Smooth muscle cell (in vitro differentiated cells): ENCODE data around the gene LRRC1. TPM values are rescaled to one million over a fixed set of nuclear protein-coding genes. Genes with fewer than 3 reads are reported as not detected.

Source experiments
- DNase-seq: peaks from one replicate; lab custom pipeline; 2025; ENCODE audit not compliant: unreplicated experiment; lab: John Stamatoyannopoulos, UW
- H2AFZ ChIP-seq: fragments of 200-600 bp; sonication (generic); 2 replicates; pipeline ENCODE4 v1.6.0; 2016; ENCODE audit warnings: antibody characterized with exemption, low read depth, mild to moderate bottlenecking
- H3F3A ChIP-seq: fragments of 200-600 bp; sonication (generic); 2 replicates; pipeline ENCODE4 v1.6.0; 2017; ENCODE audit warnings: antibody characterized with exemption, low read depth
- H3K27ac ChIP-seq: fragments of 200-600 bp; sonication (generic); 2 replicates; pipeline ENCODE4 v1.5.1; 2016; ENCODE audit warnings: low read depth, mild to moderate bottlenecking
- H3K27me3 ChIP-seq: fragments of 200-600 bp; sonication (generic); 2 replicates; pipeline ENCODE4 v1.6.1; 2016; ENCODE audit warnings: low read depth, mild to moderate bottlenecking
- H3K36me3 ChIP-seq: fragments of 200-600 bp; sonication (generic); 2 replicates; pipeline ENCODE4 v1.5.1; 2016; ENCODE audit warnings: low read depth
- H3K4me1 ChIP-seq: fragments of 200-600 bp; sonication (generic); 2 replicates; pipeline ENCODE4 v1.5.1; 2016; ENCODE audit warnings: low read depth
- H3K4me2 ChIP-seq: fragments of 200-600 bp; sonication (generic); 2 replicates; pipeline ENCODE4 v1.6.0; 2016; ENCODE audit warnings: mild to moderate bottlenecking
- H3K4me3 ChIP-seq: fragments of 200-600 bp; sonication (generic); 2 replicates; pipeline ENCODE4 v1.5.1; 2016; ENCODE audit warnings: mild to moderate bottlenecking
- H3K79me2 ChIP-seq: fragments of 200-600 bp; sonication (generic); 2 replicates; pipeline ENCODE4 v1.6.0; 2016; ENCODE audit warnings: low read depth, mild to moderate bottlenecking
- H3K9ac ChIP-seq: fragments of 200-600 bp; sonication (generic); 2 replicates; pipeline ENCODE4 v1.6.0; 2016; ENCODE audit warnings: low read depth
- H3K9me3 ChIP-seq: fragments of 200-600 bp; sonication (generic); replicated peaks from 2 replicates; pipeline ENCODE4 v1.5.1; 2016; ENCODE audit warnings: low read depth
- H4K20me1 ChIP-seq: fragments of 200-600 bp; sonication (generic); 2 replicates; pipeline ENCODE4 v1.6.0; 2016; ENCODE audit warnings: low read depth
- WGBS: methylation state at CpG from one replicate; pipeline ENCODE4 v1.1.7; 2016; ENCODE audit warnings: low lambda C conversion rate; 5-methylcytosine and 5-hydroxymethylcytosine counted together
- polyA plus RNA-seq: library from polyadenylated mRNA; unstranded; fragments of >200 nt; fragmentation: Nextera tagmentation; extraction: Ambion mirVana; gene quantifications from 2 replicates; pipeline ENCODE4 v1.2.1, GENCODE V29; 2016
- total RNA-seq: library from RNA; depleted of rRNA; stranded (reverse); fragments of >200 nt; gene quantifications from 2 replicates; pipeline ENCODE4 v1.2.3, GENCODE V29; 2014
- TF ChIP-seq, protein P1 (sequence below): fragments of 200-600 bp; sonication (generic); IDR thresholded peaks from 2 replicates; pipeline ENCODE4 v1.5.1; 2017; ENCODE audit warnings: borderline replicate concordance, mild to moderate bottlenecking, antibody characterized with exemption; ENCODE audit not compliant: insufficient read depth, poor library complexity, severe bottlenecking

LRRC1 gene
- total and polyA plus RNA-seq, 2 experiments from 2014 or later, result 11.8 to 19.9 TPM

DNA sequence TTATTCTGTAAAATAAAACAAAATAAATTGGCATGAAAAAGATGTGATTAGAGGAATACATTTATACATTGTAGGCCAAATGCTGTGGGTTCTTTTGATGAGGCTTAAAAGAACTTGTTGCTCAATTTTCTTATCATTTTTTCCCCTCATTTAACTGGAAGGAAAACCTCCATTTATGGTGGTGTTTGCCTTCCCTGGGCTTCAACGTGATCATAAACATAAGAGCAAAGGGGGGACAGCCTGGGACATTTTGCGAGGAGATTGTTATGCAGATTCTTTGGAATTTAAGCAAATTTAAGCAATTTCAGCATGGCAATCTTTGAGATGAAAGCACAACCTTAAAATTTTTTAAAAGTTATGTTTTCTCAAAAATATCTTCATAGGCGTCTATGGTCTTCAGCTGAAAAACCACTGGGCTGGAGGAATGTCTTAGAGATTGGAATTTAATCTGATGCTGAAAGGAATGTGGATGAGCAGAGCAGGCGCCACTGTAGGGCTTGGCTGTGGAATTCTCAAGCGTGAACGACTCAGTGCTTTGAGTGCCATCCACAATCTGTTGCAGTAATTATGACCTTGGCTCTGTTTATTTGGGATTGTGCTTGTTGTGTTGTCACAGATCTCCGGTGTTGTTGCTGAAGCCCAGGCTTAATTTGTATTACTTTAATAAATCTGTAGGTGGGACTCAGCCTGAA, 167.0 kb downstream of the LRRC1 start:
- peaks cover 15% of the 10 kb centered on the region for H3F3A ChIP-seq
- H3K4me2 ChIP-seq, result peak overlapping the region; percentile 61
- H3K4me1 ChIP-seq, result peaks cover 4% of the 10 kb centered on the region
- no peaks in the 10 kb centered on the region for H3K79me2 ChIP-seq
- H2AFZ ChIP-seq, result no peak overlapping the region
- no peak overlapping the region for H3K9ac ChIP-seq
- no peaks in the 10 kb centered on the region for H3K9me3 ChIP-seq
- peak overlapping the region; percentile 67 for H3K27ac ChIP-seq
- TF ChIP-seq, protein P1, sequence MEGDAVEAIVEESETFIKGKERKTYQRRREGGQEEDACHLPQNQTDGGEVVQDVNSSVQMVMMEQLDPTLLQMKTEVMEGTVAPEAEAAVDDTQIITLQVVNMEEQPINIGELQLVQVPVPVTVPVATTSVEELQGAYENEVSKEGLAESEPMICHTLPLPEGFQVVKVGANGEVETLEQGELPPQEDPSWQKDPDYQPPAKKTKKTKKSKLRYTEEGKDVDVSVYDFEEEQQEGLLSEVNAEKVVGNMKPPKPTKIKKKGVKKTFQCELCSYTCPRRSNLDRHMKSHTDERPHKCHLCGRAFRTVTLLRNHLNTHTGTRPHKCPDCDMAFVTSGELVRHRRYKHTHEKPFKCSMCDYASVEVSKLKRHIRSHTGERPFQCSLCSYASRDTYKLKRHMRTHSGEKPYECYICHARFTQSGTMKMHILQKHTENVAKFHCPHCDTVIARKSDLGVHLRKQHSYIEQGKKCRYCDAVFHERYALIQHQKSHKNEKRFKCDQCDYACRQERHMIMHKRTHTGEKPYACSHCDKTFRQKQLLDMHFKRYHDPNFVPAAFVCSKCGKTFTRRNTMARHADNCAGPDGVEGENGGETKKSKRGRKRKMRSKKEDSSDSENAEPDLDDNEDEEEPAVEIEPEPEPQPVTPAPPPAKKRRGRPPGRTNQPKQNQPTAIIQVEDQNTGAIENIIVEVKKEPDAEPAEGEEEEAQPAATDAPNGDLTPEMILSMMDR, result no peak
- no peak overlapping the region for H3K4me3 ChIP-seq
- DNase-seq, result no peak
- no peaks in the 10 kb centered on the region for H3K27me3 ChIP-seq
- WGBS, result 2% methylated on average over 7 of the region's 7 CpGs
- no peaks in the 10 kb centered on the region for H3K36me3 ChIP-seq
- H4K20me1 ChIP-seq, result no peaks in the 10 kb centered on the region

DNA sequence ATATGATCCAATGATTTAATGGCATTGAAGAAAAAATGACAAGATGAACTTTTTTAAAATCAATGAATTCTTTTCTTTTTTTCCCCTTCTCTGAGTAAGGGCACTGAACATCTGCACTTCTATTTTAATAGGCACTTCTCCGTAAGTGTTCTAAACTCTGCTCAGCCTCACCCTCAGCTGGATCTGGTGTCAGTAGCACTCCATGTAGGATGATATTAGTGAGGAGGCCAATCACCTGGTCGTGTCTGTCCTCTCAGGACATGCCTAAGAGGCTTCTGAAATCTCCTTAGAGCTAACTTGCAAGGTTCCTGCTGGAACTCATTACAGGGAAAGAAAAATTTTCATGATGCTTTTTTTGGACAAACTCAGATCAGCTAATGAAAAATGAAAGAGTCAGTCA, 167.8 kb downstream of the LRRC1 start:
- Histone ChIP-seq H3K4me1 (peaks cover 4% of the 10 kb centered on the region), H3K36me3 (no peaks in the 10 kb centered on the region), H4K20me1 (no peaks in the 10 kb centered on the region), H3K27me3 (no peaks in the 10 kb centered on the region), H3K4me3 (no peak overlapping the region), H3K27ac (peak overlapping the region; percentile 67), H3K4me2 (peak overlapping the region; percentile 61), H3K9me3 (no peaks in the 10 kb centered on the region), H2AFZ (no peak overlapping the region), H3K79me2 (no peaks in the 10 kb centered on the region), H3F3A (peaks cover 15% of the 10 kb centered on the region), H3K9ac (no peak overlapping the region)
- DNase-seq, result no peak
- 64% methylated on average over 2 of the region's 2 CpGs for WGBS
- TF ChIP-seq, protein P1, result no peak

DNA sequence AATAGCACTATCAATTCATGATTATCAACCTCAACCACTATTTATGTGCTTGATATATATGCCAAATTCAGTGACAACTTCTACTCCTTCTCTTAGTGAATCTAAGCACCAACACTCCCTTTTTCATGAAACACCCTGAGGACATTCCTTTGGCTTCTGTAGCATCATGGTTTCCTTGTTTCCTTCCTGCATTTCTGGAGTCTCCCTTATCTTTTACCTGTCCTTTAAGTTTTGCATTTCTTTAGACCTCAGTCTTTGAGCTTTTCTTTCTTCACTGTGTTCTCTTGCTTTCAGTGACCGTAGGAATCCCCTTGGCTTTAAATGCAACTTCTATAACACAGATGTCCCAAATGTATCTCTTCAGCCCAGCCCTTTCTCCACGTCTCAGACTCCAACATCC, 172.6 kb downstream of the LRRC1 start:
- Histone ChIP-seq H4K20me1 (no peaks in the 10 kb centered on the region), H3F3A (peaks cover 5% of the 10 kb centered on the region), H3K4me1 (no peaks in the 10 kb centered on the region), H3K79me2 (no peaks in the 10 kb centered on the region), H3K4me3 (no peak overlapping the region), H3K9ac (no peak overlapping the region), H3K27me3 (no peaks in the 10 kb centered on the region), H3K27ac (no peak overlapping the region), H2AFZ (peak overlapping the region; percentile 25), H3K4me2 (no peak overlapping the region), H3K9me3 (no peaks in the 10 kb centered on the region), H3K36me3 (no peaks in the 10 kb centered on the region)
- DNase-seq, result no peak
- TF ChIP-seq, protein P1, result no peak
- WGBS, result 60% methylated on average over 2 of the region's 2 CpGs

Other genes with a start within 250 kb of the LRRC1 start
- 7.1 and 9.4 TPM in 2 replicates for gene GCLC, start 249.9 kb upstream of the LRRC1 start, total RNA-seq
- gene GCLC, start 249.9 kb upstream of the LRRC1 start, polyA plus RNA-seq, result 3.7 and 6.1 TPM in 2 replicates
- gene KLHL31, start 129.2 kb upstream of the LRRC1 start, total RNA-seq, result 1.1 and 1.3 TPM in 2 replicates
- 0.21 and 1.0 TPM in 2 replicates for gene KLHL31, start 129.2 kb upstream of the LRRC1 start, polyA plus RNA-seq